ACHN (cell line): Measurements from ENCODE around the gene KCTD19.
A peak's percentile ranks its signal among the peaks of the same experiment; 100 is the strongest.
"Not testable (repeated sequence)": the region's sequence is repeated elsewhere in the genome, so short reads cannot be mapped to it uniquely, and the experiment has no call there.

Experiments
- DNase-seq: peaks from one replicate; pipeline ENCODE4 v3.0.0-alpha.2; 2015
- in situ Hi-C: cut with HindIII; loops from 2 replicates; pipeline ENCODE4 v1.10.0; 2017; ENCODE audit warnings: low sequenced_read_pairs, low pct_ligation_motif_present, low pct_unique_long_range_greater_than_20kb

KCTD19 gene

GRCh38 chr16:67326472-67327309, at the start of gene KCTD19, which contains the start of gene LRRC36:
KCTD19 (minus strand) TSS chr16:67326741; CDS start chr16:67326707, 34 bp downstream.
LRRC36 (plus strand) TSS chr16:67326815; CDS start chr16:67326863, 48 bp downstream.
- in situ Hi-C loops: no loop called here
- DNase-seq: peak; percentile 96

GRCh38 chr16:67376012-67376411, 49.5 kb upstream of the KCTD19 start:
- DNase-seq, in situ Hi-C loops: not testable (repeated sequence)

- DNase-seq: peak; percentile 59
- in situ Hi-C loops: no loop called here
Measured at GRCh38 chr16:67372664-67373063, 46.1 kb upstream of the KCTD19 start.

GRCh38 chr16:67370661-67371060, 44.1 kb upstream of the KCTD19 start:
- no peak for DNase-seq

DNA sequence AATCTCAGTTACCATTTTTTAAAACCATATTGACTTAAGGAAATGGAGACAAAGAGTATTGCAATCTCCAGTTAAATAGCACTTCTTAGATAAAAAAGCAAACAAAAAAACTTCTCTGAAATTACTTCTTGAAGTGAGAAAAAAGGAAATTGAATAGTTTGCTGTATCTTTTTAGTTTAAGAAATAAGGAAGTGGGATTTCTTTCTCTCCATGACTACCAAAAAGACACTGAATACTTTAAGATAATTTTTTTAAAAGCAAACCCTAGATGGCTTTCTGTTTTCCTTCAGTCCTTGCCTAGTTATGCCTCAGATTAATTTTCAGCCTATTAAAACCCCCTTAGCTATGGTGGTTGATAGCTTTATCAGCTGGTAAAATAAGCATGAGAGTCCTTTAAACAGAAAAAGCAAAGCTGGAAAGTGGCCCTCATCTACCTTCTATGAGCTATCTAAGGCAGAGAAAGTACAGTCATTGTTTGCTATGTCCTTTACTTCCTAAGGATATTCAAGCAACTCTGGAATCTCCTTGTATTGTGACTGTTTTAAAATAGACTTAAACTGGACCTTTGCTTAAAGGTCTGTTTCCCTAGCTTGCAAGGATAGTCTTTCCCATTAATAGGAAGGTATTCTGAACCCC, 38.2 kb upstream of the KCTD19 start:
- DNase-seq: no peak
- in situ Hi-C loops: no loop called here

More at GRCh38 chr16:67370661-67371060, 44.1 kb upstream of the KCTD19 start:
- in situ Hi-C loops: no loop called here

DNA sequence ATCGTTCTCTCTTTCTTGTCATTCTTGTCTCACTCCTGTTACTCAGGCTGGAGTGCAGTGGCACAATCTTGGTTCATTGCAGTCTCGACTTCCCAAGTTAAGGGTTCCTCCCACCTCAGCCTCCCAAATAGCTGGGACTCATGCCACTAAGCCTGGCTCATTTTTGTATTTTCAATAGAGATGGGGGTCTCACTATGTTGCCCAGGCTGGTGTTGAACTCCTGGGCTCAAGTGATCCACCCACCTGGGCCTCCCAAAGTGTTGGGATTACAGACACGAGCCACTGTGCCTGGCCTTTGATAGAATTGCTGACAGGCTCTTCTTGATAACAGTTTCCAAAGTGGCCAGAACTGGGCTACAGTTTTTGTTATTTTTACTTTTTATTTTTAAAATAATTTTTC, 34.5 kb upstream of the KCTD19 start:
- DNase-seq: no peak

GRCh38 chr16:67359540-67360269, 33.2 kb upstream of the KCTD19 start:
- in situ Hi-C loops, DNase-seq: not testable (repeated sequence)

More for the DNA sequence above, 34.5 kb upstream of the KCTD19 start:
- in situ Hi-C loops: no loop called here

DNA sequence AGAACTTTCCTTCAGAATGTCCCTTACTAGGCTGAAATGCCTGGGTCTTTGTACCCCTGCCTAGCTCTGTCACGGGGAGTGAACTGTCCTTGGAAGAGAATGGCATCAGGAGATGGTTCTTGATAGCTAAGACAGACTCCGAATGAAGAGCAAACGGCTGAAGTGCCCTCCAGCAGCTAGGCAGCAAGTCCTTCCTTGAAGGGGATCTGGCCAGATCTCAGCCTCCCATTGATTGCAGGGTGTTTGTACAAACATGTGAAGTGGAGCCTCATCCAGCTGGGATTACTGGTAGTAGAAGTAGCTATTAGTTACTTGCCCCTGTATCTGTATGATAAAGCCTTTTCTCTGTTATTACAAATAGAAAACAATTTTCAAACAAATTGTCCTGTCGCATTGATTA, 31.0 kb upstream of the KCTD19 start:
- no peak for DNase-seq
- in situ Hi-C loops: no loop called here

DNA sequence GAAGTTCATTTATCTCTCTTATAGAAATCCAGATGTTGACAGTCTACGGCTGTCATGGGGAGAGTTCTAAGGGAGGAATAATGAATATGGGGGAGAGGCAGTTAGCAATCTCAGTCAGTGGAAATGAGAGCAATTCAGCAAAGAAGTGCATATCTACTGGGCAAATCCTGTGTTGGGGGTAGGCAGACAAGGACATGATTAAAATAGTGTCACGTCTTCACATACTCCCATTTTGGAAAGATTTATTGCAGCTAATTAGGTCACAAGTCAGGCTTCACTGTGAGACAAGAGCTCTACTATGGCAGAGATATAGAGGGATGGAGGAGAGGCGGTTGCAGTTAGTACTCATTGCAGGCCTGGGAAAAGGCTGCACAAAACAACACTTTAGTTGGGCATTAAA, 29.9 kb upstream of the KCTD19 start:
- no peak for DNase-seq
- in situ Hi-C loops: no loop called here

- DNase-seq, in situ Hi-C loops: not testable (repeated sequence)
Measured at GRCh38 chr16:67352463-67352862, 25.9 kb upstream of the KCTD19 start.

GRCh38 chr16:67350324-67350723, 23.8 kb upstream of the KCTD19 start:
- DNase-seq: no peak

DNA sequence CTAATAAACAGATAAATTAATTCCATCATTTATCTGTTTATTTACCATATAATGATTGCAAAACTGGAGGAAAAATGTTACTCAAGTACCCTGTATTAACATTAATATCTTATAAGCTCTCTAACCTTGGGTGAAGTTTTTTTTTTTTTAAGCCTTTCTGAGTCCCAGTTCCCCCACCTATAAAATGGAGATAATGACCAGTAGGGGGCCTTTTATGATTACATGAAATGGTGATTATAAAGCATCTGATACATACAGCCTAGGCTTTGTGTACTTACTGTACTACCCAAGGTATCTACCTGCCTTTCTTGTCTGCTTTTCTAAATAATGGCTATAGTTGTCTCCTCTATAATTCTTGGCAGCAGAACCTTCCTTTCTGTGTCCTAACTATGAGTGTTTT, 22.6 kb upstream of the KCTD19 start:
- peak; percentile 66 for DNase-seq
- in situ Hi-C loops: no loop called here

More at GRCh38 chr16:67350324-67350723, 23.8 kb upstream of the KCTD19 start:
- in situ Hi-C loops: no loop called here

GRCh38 chr16:67346341-67346740, 19.8 kb upstream of the KCTD19 start:
- in situ Hi-C loops: no loop called here
- DNase-seq: no peak

GRCh38 chr16:67345401-67345800, 18.9 kb upstream of the KCTD19 start:
- in situ Hi-C loops: no loop called here
- no peak for DNase-seq

DNA sequence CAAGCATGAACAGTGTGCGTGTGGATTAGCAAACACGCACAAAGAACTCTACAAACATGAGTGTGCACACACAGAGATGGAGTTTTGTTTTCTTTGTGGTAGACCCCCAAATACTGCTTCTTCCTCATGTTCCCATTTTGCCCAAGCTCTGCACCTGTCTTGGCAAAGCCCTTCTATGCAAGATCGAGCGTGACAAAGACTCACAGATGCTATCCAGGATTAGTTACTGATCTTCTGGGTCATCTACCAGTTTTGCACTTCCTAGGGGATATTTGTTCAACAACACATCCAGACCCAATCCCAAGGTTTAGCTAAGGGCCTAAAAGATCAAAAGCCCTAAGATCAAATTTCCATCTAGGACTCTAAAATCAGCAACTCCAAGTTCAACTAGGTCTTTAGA, 16.1 kb upstream of the KCTD19 start:
- in situ Hi-C loops: no loop called here
- DNase-seq: no peak

- in situ Hi-C loops: no loop called here
- DNase-seq: no peak
Measured at GRCh38 chr16:67341250-67341649, 14.7 kb upstream of the KCTD19 start.

DNA sequence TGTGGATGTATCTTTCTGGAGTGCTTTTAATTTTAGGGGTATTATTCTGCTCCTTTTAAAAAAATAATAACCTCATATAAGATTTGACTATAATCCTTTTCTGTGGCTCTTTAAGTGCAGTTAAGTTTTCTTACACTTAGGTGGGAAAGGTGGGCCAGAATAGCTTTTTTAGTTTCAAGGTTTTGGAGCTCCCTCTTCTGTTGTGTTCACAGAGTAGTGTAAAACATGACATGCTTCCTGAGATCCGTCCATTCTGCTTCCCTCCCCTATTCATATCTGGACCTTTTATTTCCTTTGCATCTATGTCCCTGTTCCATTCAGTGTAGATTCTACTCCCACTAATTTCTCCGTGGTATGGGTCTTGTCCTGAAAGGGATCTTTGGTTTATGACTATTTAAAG, 12.9 kb upstream of the KCTD19 start:
- in situ Hi-C loops: no loop called here
- peak; percentile 70 for DNase-seq

GRCh38 chr16:67336648-67337047, 10.1 kb upstream of the KCTD19 start:
- DNase-seq: no peak
- in situ Hi-C loops: no loop called here

DNA sequence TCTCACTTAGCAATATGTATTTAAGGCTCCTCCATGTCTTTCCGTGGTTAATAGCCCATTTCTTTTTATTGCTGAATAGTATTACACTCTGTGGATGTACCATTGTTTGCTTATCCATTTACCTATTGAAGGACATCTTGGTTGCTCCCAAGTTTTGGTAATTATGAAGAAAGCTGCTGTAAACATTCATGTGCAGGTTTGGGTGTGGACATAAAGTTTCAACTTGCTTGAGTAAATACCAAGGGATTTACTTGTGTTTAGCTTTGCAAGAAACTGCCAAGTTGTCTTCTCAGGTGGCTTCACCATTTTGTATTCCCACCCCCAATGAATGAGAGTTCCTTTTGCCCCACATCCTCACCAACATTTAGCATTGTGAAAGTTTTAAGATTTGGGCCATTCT, 9.6 kb upstream of the KCTD19 start:
- no peak for DNase-seq
- in situ Hi-C loops: no loop called here
